ENCODE results near the gene NDRG3.

NDRG3 gene

GRCh38 chr20:36745927-36746659 lies at the start of gene NDRG3:
Gene NDRG3, minus strand, starts transcription at chr20:36746090. Its CDS starts 24,355 bp downstream, at chr20:36721735.
- no peaks in the 10 kb centered on the region for H3K9me3 Mint-ChIP-seq
- H3K4me1 Mint-ChIP-seq: peaks cover 18% of the 10 kb centered on the region
- peak within 1 kb of the TSS; percentile 90 to 93 (median 92) for H3K4me3 Mint-ChIP-seq
- peak in 1 of 3 experiments; percentile 1 for TF ChIP-seq CTCF (IDR thresholded peaks at IDR 0.05; ENCODE audit: unreplicated experiment in 3 of 3)
- H3K27ac Mint-ChIP-seq: peak within 1 kb of the TSS; percentile 79 to 95 (median 89)
- H3K36me3 Mint-ChIP-seq (ENCODE audit: low read depth): no peaks in the 10 kb centered on the region
- no peaks in the 10 kb centered on the region for H3K27me3 Mint-ChIP-seq (ENCODE audit: low read depth)

GRCh38 chr20:36794116-36794474 lies 48.2 kb upstream of the NDRG3 start:
- peaks cover 63% of the 10 kb centered on the region for H3K36me3 Mint-ChIP-seq (ENCODE audit: low read depth)
- no peaks in the 10 kb centered on the region for H3K9me3 Mint-ChIP-seq
- no peak for TF ChIP-seq CTCF (IDR thresholded peaks at IDR 0.05; ENCODE audit: unreplicated experiment in 3 of 3)
- no peaks in the 10 kb centered on the region for H3K27me3 Mint-ChIP-seq (ENCODE audit: low read depth)
- no peak overlapping the region for H3K4me3 Mint-ChIP-seq
- no peak overlapping the region for H3K27ac Mint-ChIP-seq
- peaks cover 6% of the 10 kb centered on the region for H3K4me1 Mint-ChIP-seq

GRCh38 chr20:36793294-36794115 lies 47.6 kb upstream of the NDRG3 start:
- H3K27me3 Mint-ChIP-seq (ENCODE audit: low read depth): no peaks in the 10 kb centered on the region
- H3K4me3 Mint-ChIP-seq: no peak overlapping the region
- H3K36me3 Mint-ChIP-seq (ENCODE audit: low read depth): peaks cover 60% of the 10 kb centered on the region
- H3K27ac Mint-ChIP-seq: no peak overlapping the region
- peaks cover 6% of the 10 kb centered on the region for H3K4me1 Mint-ChIP-seq
- TF ChIP-seq CTCF (IDR thresholded peaks at IDR 0.05; ENCODE audit: unreplicated experiment in 3 of 3): no peak
- no peaks in the 10 kb centered on the region for H3K9me3 Mint-ChIP-seq

GRCh38 chr20:36792422-36792821 lies 46.5 kb upstream of the NDRG3 start:
- TF ChIP-seq CTCF (IDR thresholded peaks at IDR 0.05; ENCODE audit: unreplicated experiment in 3 of 3): peak; percentile 36 to 55 (median 50)
- no peaks in the 10 kb centered on the region for H3K27me3 Mint-ChIP-seq (ENCODE audit: low read depth)
- no peaks in the 10 kb centered on the region for H3K9me3 Mint-ChIP-seq
- peaks cover 53% of the 10 kb centered on the region for H3K36me3 Mint-ChIP-seq (ENCODE audit: low read depth)
- peaks cover 6% of the 10 kb centered on the region for H3K4me1 Mint-ChIP-seq
- no peak overlapping the region for H3K4me3 Mint-ChIP-seq
- H3K27ac Mint-ChIP-seq: no peak overlapping the region

GRCh38 chr20:36791862-36792261 lies 46.0 kb upstream of the NDRG3 start:
- H3K27ac Mint-ChIP-seq: peak overlapping the region in 1 of 3 experiments; percentile 53
- peaks cover 6% of the 10 kb centered on the region for H3K4me1 Mint-ChIP-seq
- no peak overlapping the region for H3K4me3 Mint-ChIP-seq
- no peaks in the 10 kb centered on the region for H3K9me3 Mint-ChIP-seq
- no peaks in the 10 kb centered on the region for H3K27me3 Mint-ChIP-seq (ENCODE audit: low read depth)
- no peak for TF ChIP-seq CTCF (IDR thresholded peaks at IDR 0.05; ENCODE audit: unreplicated experiment in 3 of 3)
- peaks cover 55% of the 10 kb centered on the region for H3K36me3 Mint-ChIP-seq (ENCODE audit: low read depth)
